Stimulated activated CD8-positive, alpha-beta memory T cell treated with anti-CD3 and anti-CD28 coated beads, Interleukin-12 subunit alpha, Interleukin-12 subunit beta, amount 100 ng/mL, for 1 hour (primary cell): ENCODE results near the gene LEP.
"Not testable (repeated sequence)": the region's sequence is repeated elsewhere in the genome, so short reads cannot be mapped to it uniquely, and the experiment has no call there.

ENCODE experiments used
- DNase-seq: peaks from one replicate; pipeline ENCODE4 v3.0.0-alpha.2; 2020; ENCODE audit warnings: low read depth

LEP gene

DNA sequence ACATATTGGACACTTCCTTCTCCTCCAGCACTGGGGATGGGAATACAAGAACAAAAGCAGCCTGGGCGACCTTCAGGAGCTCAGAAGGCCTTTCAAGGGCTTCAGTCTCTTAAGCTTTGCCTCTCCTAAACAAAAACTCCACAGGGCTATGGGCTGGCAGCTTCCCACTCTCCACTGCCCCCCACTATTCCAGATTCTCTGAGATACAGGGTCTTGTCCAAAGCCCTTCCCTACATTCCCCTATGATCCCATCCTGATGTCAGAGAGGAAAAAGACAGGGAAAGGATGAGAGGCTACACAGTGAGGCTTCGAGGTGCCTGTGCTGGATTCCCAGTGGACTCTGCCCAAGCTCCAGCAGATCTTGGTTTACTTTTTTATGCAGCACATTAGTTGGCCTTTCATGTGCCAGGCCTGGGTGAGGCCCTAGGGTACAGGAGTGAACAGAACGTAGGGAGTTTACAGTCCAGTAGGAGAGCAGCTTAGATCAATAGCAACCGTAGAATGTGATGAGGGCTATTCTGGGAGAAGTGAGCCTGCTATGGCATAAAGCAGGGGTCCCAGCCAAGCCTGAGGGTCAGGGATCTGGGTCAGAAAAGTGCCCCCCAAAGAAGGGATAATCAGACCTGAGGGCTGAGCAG is 33.3 kb downstream of the LEP start:
- DNase-seq, result no peak

DNA sequence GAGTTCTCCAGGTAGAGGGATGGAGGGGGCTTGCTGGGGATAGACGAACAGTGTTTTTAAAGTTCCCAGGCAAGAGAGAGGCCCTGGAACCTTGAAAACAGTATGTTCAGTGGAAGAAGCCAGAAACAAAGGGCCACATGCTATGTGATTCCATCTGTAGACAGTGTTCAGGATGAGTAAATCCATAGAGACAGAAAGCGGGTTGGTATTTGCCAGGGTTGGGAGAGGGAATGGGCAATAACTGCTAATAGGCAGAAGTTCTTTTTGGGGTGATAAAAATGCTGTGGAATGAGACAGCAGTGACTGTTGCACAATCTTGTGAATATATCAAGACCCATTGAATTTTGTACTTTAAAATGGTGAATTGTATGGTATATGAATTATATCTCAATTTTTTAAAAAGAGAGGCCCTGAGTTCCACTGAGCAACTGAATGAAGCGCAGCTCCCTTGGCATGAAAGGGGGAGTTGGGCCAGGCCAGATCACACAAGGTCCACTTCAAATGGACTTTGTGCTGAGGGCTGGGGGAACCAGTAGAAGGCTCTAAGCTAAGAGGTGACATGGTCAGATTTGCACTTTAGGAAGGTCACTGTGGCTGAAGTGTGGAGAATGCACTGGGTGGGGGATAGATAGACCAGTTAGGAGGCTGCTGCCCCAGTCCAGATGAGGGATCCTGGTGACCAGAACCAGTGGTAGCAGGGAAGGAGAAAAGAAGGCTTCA is 34.0 kb downstream of the LEP start:
- DNase-seq, result no peak

DNA sequence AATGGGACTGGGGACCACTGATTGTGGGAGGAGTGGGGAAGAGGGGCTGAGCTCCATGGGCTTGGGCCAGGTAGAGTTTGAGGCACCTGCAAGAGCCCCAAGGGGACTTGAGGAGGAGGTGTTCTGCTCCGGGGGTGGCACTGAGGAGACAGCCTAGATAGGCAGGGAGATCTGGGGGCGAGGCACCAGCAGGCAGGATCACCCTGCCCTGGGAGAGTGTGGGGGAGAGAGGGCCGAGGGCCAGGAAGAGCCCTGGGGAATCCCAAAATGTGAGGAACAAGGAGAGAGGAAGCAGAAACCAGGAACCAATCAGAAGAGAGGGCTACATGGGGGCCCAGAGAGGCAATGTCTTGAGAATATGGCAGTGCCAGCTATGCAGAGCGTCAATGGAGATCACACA is 34.6 kb downstream of the LEP start:
- no peak for DNase-seq

DNA sequence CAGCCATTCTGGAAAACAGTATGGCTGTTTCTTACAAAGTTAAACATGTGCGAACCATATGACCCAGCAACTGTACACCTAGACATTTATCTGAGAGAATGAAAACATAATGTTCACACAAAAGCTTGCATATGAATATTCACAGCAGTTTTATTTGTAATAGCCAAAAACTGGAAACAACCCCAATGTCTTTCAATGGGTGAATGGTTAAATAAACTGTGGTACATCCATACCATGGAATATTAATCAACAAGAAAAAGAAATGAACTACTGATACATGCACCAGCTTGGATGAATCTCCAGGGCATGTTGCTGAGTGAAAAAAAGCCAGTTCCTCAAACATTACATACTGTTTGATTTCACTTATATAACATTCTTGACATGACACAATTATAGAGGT is 37.3 kb downstream of the LEP start:
- DNase-seq, result no peak

DNA sequence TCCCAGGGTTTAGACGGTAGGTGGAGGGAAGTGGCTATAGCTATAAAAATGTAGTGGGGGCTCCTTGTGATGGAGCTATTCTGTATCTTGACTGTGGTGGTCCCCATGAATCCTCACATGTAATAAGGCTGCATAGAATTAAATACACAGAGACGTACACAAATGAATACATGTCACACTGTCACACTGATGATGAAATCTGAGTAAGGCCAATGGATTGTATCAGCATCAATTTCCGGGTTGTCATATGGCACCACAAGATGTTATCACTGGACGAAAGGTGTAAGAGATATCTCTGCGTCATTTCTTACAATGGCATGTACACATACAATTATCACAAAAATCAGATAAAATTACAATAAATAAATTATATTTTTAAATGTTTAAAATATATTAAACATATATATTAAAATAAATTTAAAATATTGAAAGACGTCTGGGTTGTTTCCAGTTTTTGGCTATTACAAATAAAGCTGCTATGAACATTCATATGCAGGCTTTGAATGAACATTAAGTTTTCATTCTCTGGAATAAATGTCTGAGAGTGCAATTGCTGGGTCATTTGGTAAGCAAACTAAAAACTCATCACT is 38.1 kb downstream of the LEP start:
- DNase-seq, result no peak

DNA sequence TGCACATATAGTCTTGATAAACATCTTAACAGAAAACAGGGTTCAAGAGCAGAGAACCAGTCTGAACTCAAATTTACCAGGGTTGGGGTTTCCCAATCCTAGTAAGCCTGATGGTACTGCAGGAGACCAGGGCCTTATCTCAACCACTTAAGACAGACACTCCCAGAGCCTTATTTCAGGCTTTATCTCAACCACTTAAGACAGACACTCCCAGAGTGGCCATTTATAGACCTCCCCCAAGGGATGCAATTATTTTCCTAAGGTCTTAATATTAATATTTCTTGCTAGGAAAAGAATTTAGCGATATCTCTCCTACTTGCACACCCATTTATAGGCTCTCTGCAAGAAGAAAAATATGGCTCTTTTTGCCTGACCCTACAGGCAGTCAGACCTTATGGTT is 39.4 kb downstream of the LEP start:
- DNase-seq, result not testable (repeated sequence)

DNA sequence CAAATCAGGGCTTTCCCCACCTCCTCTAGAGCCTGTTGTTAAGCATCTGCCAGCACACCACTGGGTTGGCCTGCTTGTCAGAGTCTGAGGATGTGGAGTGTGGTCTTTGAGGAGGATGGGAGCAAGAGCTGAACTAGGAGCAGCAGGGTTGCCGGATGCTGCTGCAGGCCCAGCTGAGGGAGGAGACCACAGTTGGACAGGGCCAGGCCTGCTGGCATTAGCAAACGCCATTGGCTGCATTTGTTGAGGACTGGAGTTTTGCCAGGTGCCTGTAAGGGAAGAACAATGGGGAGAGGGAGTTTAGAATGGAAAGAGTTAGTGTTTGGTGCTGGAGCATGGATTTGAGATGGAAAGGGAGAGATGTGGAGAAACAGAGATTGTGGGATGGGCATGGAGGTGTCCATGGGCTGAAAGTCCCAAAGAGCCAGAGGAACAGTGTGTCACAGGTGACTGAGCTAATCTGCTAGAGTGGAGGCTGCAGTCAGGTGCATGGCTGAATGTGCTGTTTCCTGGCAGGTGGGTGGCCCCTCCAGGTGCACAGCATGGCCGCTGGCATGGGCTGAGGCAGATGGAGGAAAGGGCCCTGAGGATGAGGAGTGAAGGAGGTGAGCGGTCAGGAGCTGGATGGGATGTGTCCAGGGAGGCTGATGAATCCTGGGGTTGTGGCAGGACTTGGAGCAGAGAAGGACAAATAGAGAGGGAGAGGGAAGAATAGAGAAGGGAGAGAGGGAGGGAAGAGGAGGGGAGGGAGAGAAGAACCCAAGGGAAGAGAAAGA is 40.7 kb downstream of the LEP start:
- no peak for DNase-seq

DNA sequence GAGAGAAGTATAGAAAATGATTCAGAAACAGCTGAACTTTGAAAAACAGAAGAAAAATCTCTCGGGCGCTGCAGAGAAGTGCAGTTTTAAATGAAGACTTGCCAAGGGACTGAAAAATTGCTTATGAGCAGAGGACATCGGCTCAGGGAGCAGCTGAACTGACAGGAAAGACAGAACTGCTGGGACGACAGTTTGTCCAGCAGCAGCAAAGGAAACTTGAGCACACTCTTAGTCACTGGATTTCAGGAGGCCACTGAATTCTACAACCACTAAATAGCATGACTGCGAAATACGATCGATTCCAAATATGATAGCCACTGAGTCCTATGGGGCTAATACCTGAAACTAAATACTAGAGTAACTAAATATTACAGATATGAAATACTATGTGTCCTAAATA is 43.0 kb downstream of the LEP start:
- no peak for DNase-seq

DNA sequence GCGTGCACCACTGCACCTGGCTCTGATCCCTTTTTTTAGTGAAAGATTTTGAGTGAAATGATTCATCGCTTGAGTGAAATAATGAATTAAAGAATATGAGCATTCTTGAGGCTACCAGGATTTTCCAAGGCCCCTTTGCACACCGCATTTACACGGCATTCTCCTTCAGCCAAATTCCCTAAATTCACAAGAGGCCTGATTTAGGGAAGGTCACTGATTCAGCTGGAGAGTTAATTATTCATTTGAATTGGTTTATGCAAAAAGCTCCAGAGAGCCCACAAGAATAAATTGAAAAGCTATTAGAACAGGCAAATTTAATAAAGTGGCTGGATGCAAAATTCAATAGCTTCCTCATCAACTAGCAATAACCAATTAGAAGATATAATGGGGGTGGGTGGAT is 46.5 kb downstream of the LEP start:
- no peak for DNase-seq

DNA sequence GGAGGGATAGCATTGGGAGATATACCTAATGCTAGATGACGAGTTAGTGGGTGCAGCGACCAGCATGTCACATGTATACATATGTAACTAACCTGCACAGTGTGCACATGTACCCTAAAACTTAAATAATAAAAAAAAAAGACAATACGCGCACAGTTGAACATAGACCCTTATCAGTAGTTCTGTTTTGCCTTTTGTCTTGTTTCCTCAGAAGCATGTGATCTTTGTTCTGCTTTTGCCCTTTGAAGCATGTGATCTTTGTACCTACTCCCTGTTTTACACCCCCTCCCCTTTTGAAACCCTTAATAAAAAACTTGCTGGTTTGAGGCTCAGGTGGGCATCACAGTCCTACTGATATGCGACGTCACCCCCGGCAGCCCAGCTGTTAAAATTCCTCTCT is 56.9 kb downstream of the LEP start:
- DNase-seq, result not testable (repeated sequence)

DNA sequence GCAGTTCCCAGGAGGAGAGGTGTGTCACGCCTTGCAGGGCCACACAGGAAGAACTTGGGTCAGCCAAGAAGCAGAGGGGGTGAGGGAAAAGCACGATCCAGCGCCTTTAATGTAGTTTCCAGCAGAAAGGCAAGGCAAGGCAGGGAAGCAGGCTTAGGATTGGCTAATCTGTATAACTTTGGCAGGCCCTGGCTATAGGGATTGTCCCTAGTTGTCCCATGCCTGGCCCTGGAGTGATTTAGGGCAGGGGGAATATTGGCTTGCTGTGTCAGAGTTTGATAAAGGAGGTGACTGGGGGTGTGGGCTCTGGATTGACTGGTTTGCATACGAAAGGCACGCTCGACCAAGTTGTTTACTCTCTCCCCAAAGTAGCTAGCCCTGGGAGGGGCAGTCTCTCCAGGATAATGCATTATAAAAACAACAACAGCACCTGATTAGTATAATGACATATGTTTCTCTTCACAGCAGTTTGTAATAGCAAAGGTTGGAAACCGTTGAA is 58.1 kb downstream of the LEP start:
- DNase-seq, result no peak

DNA sequence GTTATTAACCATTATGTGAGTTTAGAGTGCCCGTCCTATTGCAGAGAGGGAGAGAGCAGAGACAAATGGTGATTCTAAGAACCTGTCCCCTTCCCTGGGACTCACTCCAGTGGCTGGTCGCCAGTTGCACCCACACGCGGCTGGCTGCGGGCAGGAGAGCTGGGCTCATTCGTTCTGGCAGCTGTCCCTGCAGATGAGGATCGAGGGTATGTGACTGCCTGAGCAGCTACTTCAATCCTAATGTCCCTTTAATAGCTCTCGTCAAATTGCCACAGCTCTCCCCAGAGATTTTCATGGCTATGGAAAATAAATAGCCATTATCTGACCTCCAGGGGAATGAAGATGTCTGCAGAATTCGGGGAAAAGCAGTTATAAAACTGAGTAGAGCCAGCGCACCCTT is 61.1 kb downstream of the LEP start:
- no peak for DNase-seq

DNA sequence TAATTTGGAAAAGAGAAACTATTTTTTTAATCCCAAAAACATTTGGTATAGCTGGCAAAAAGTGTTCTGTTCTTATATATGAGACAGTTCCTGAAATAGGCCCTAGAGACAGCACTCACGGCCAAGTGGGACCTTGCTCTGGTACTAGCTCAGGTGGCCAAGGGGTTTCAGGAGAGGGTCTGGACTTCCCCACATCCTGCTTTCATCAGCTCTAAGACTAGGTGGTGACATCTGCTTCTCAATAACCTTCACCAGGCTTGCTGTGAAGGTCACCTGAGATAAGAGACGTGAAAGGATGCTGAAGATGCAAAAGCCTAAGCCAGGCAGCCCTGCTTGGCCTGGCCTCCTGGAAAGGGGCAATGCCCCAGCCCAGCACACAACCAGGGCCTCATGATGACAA is 62.1 kb downstream of the LEP start:
- no peak for DNase-seq

DNA sequence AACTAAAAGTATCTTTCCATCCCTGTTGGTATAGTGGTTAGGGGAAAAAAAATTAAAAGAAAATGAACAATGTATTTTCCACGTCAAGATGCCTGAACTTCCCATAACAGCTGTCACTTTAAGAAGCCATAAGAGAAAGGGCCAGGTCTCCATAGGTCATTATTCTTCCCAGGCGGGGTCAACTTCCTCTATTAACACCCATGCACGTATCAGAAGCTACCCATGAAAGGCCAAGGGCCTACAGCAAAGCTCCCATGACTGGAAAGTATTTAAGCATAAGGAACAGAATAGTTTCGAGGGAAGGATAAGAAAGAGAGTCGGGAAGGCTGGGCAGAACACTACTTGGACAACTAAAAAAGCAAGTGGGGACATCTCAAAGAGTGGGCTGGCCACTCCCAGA is 62.6 kb downstream of the LEP start:
- no peak for DNase-seq

DNA sequence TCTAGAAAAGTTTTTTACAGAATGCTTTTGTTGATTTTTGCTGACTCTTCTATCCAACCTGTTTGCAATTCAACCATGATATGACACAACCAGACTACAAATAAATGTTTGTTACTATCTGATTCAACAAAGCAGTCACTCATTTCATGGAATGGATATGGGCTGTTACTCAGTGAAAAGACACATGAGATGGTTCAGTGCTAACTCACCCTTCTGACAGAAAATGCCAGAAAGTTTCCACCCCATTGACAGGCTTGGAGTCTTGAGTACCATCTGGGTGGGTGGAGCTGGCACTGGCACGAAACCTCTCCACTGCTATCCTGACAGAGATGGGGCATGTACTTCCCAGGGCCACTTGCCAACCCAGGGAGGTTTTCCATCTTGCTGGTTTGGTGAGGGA is 63.1 kb downstream of the LEP start:
- DNase-seq, result no peak

DNA sequence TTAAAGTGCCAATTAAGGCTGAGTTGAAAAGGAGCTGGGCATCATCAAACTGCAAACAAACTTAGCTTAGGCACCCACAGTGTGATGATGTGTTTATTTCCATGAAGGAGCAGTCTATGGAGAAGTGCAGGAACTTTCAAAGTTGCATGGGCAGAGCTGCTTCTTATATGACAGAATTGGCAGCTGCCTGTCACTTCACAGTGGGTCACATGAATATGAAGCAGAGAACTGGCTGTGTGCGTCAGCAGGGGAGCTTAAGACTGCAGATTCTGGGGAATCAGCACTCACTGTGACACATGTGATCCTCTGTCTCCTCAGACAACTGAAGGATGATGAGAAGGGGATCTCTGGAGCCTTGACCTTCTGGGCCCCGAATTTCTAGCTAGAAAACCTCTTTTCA is 66.0 kb downstream of the LEP start:
- no peak for DNase-seq
